HL-60 (cell line): ENCODE results near the gene TRAPPC12.

Experiments used
- DNase-seq, 2 experiments: peaks; one replicate each; pipeline ENCODE4 v3.0.0-alpha.2; 2010 to 2020; ENCODE audit warnings: low read depth in 1 of 2, low spot score in 1 of 2
- H3K27ac ChIP-seq: fragments of 250-450 bp; sonication (Bioruptor Pico); replicated peaks from 2 replicates; pipeline ENCODE4 v1.5.1; 2020; ENCODE audit warnings: mild to moderate bottlenecking, moderate library complexity
- H3K27me3 ChIP-seq: fragments of 250-450 bp; sonication (Bioruptor Pico); 2 replicates; pipeline ENCODE4 v1.5.1; 2021; ENCODE audit warnings: mild to moderate bottlenecking, moderate library complexity; ENCODE audit not compliant: insufficient read depth, poor library complexity, severe bottlenecking
- H3K4me3 ChIP-seq: replicated peaks from 2 replicates; pipeline ENCODE4 v1.5.1; 2011; ENCODE audit warnings: mild to moderate bottlenecking, control low read depth, low read length; ENCODE audit not compliant: insufficient read depth
- GABPA ChIP-seq: IDR thresholded peaks from 2 replicates; pipeline ENCODE4 v1.6.1; 2012; ENCODE audit warnings: low read depth
- POLR2AphosphoS5 ChIP-seq: IDR thresholded peaks from 2 replicates; pipeline ENCODE4 v1.6.1; 2012; ENCODE audit warnings: low read depth
- SPI1 ChIP-seq: IDR thresholded peaks from 2 replicates; pipeline ENCODE4 v1.6.1; 2012; ENCODE audit warnings: low read depth, mild to moderate bottlenecking, borderline replicate concordance
- TF ChIP-seq, protein P1 (sequence below): IDR thresholded peaks from one replicate; pipeline ENCODE4 v1.5.1; 2011; ENCODE audit warnings: low read length, control low read depth, inconsistent platforms; ENCODE audit not compliant: insufficient read depth
- TF ChIP-seq, protein P2 (sequence below): IDR thresholded peaks from 2 replicates; pipeline ENCODE4 v1.6.1; 2012; ENCODE audit warnings: low read depth; ENCODE audit not compliant: insufficient replicate concordance

Gene TRAPPC12

DNA sequence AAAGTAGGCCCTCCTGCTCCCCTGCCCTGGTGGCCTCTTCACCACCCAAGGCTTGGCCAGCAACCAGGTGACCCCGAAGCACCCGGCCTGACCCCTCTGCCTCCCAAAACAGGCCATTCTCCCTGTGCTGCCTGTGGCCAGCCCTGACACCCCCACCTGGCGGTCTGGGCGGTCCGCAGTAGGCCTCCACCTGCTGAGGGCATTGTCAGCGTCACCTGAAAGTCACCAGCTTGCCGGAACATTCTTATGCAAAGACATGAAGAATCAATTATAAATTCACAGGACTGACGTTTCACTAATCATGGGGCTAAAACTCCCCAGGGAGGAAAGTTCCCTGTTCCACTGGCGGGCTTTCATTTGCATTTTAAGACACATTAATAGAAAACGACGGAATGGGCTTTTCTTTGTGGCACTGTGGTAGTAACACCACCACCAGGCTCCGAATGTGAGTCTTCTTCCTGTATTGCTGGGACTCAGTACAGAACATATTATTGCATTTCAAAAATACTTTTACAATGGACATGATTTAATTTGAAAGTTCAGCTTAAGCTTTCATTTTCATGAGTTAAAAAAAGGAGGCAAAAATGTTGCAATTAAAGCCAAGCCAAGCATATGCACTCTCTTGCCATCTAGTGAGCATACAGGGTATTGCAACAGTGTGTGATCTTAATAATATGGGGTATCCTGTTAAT lies 82.5 kb downstream of the TRAPPC12 start:
- TF ChIP-seq, protein P1, sequence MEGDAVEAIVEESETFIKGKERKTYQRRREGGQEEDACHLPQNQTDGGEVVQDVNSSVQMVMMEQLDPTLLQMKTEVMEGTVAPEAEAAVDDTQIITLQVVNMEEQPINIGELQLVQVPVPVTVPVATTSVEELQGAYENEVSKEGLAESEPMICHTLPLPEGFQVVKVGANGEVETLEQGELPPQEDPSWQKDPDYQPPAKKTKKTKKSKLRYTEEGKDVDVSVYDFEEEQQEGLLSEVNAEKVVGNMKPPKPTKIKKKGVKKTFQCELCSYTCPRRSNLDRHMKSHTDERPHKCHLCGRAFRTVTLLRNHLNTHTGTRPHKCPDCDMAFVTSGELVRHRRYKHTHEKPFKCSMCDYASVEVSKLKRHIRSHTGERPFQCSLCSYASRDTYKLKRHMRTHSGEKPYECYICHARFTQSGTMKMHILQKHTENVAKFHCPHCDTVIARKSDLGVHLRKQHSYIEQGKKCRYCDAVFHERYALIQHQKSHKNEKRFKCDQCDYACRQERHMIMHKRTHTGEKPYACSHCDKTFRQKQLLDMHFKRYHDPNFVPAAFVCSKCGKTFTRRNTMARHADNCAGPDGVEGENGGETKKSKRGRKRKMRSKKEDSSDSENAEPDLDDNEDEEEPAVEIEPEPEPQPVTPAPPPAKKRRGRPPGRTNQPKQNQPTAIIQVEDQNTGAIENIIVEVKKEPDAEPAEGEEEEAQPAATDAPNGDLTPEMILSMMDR, result peak; percentile 86
- no peak for TF ChIP-seq GABPA
- DNase-seq, result peak; percentile 39 to 45
- Histone ChIP-seq H3K4me3 (no peak overlapping the region), H3K27ac (no peak overlapping the region), H3K27me3 (no peaks in the 10 kb centered on the region)

DNA sequence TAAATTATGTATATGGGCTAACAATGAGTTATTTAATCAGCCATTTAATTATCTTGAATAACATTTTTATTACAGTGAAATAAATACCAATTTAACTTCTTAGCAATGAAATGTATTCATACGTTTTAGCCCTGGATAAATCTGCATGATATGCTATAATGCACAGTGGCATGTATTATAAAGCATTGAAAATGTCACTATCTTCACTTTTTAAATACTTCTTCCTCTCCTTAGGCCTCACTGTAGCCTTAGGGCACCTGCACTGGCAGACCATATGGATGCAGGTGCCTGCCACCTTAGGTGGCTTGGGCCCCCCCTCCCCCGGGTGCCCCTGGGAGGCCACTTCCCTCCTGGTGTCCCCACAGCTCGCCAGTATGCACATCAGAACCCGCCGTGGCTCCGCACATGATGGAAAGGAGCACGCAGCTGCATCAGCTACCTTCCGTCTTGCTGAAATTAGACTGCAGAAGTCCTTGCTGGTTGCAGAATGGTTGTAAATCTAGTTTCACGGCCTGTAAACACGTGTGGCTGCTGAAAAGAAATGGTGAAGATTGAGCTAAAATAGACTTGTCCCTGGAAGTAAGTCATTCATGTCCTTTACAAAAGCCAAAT lies 83.1 kb downstream of the TRAPPC12 start:
- TF ChIP-seq, protein P1, result no peak
- TF ChIP-seq GABPA, result no peak
- TF ChIP-seq, protein P2, sequence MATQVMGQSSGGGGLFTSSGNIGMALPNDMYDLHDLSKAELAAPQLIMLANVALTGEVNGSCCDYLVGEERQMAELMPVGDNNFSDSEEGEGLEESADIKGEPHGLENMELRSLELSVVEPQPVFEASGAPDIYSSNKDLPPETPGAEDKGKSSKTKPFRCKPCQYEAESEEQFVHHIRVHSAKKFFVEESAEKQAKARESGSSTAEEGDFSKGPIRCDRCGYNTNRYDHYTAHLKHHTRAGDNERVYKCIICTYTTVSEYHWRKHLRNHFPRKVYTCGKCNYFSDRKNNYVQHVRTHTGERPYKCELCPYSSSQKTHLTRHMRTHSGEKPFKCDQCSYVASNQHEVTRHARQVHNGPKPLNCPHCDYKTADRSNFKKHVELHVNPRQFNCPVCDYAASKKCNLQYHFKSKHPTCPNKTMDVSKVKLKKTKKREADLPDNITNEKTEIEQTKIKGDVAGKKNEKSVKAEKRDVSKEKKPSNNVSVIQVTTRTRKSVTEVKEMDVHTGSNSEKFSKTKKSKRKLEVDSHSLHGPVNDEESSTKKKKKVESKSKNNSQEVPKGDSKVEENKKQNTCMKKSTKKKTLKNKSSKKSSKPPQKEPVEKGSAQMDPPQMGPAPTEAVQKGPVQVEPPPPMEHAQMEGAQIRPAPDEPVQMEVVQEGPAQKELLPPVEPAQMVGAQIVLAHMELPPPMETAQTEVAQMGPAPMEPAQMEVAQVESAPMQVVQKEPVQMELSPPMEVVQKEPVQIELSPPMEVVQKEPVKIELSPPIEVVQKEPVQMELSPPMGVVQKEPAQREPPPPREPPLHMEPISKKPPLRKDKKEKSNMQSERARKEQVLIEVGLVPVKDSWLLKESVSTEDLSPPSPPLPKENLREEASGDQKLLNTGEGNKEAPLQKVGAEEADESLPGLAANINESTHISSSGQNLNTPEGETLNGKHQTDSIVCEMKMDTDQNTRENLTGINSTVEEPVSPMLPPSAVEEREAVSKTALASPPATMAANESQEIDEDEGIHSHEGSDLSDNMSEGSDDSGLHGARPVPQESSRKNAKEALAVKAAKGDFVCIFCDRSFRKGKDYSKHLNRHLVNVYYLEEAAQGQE, result no peak
- no peak for TF ChIP-seq POLR2AphosphoS5
- no peak for TF ChIP-seq SPI1
- DNase-seq, result no peak
- no peaks in the 10 kb centered on the region for H3K27me3 ChIP-seq
- no peak overlapping the region for H3K27ac ChIP-seq
- H3K4me3 ChIP-seq, result no peak overlapping the region

DNA sequence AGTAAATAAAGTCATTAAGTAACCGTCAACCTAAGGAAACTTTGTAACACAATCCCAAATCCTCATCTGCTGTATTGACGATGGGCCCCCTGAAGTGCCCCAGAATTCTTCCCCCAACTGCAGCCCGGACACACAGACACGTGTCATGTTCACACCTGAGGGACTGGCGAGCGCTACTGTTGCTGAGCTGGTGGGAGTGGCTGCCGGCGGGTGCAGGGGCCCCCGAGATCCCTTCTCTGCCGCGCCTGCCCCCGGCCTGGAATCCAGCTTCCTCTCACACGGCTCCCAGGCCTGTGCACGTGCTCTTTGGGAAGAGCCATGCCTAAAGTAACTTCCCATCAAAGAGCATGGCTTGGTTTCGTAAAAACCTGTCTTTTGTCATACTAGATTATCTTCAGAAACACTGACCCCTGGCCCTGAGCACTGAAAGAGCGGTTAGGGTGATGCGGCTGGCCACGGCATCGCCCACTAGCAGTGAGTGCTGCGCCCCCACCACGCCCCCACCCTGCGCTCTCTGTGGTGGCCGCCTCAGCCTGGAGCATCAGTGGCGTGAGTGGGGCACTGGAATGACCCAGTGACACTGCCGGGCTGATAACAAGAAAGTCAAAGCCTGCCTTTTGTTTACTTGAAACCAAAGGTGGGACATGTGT lies 83.8 kb downstream of the TRAPPC12 start:
- no peak for DNase-seq
- TF ChIP-seq, protein P2, result no peak
- TF ChIP-seq, protein P1, result no peak
- no peak for TF ChIP-seq SPI1
- TF ChIP-seq GABPA, result no peak
- no peak for TF ChIP-seq POLR2AphosphoS5
- Histone ChIP-seq H3K27me3 (no peaks in the 10 kb centered on the region), H3K4me3 (no peak overlapping the region), H3K27ac (no peak overlapping the region)
